Heart left ventricle (tissue), 13 donors: Measurements from ENCODE around the gene TMEM94.
"Not testable (repeated sequence)": the region's sequence is repeated elsewhere in the genome, so short reads cannot be mapped to it uniquely, and the experiment has no call there.

Experiments
- POLR2A ChIP-seq, 2 donors: fragments of 450-650 bp; IDR thresholded peaks; one replicate each; pipeline ENCODE4 v1.6.1; 2017; ENCODE audit warnings: antibody characterized with exemption in 2 of 2, mild to moderate bottlenecking in 2 of 2, moderate library complexity in 2 of 2
- TF ChIP-seq, protein P1 (sequence below), 12 donors: fragments of 200-600 bp; sonication (generic) in 4 of 12; IDR thresholded peaks; one replicate each; pipeline versions ENCODE4 v1.5.0 to v1.8.0; 2018 to 2022; ENCODE audit warnings: antibody characterized with exemption in 12 of 12, mild to moderate bottlenecking in 5 of 12
- donor health status: ischemic (EF 13 %, LVEDD 7.1; RV severe dilation, severe dysfunction).
- donor health status: DM: no; HTN: yes; CAD: no.
- donor health status: DM: no; HTN: no; CAD: no.
- donor health status: ischemic (EF 25% LVEDD 6.9; RV normal size, moderate dysfunction).
- donor health status: ischemic (EF 25% LVEDD 5.7; RV mildly dilated, moderate dysfunction).
- donor health status: ischemic (EF 35%, LVEDD 5.7; RV mildly dilated, moderate dysfunction).
- donor health status: nonischemic (EF 11% LVEDD 7.7; RV severe dilation, severe dysfunction).
- donor health status: DM: yes; HTN: yes; CAD: no.
- donor health status: PGD.
- donor health status: ischemic (EF 29% LVEDD 5.4; RV normal size, mild dysfunction).
- donor health status: nonischemic (EF 23%, LVEDD 6.1; RV moderate dilation, normal function).

DNA sequence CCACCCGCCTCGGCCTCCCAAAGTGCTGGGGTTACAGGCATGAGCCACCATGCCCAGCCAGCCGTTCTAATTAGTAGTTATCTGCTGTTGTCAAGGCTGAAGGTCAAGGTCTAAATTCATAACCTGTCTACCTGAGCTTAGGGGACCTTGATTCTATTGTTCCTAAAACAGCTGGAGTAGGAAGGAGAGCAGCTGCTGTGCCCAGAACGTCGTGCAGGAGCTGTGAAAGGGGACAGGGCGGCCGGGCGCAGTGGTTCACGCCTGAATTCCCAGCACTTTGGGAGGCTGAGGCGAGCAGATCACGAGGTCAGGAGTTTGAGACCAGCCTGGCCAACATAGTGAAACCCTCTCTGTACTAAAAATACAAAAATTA is 21.0 kb downstream of the TMEM94 start:
- TF ChIP-seq, protein P1, sequence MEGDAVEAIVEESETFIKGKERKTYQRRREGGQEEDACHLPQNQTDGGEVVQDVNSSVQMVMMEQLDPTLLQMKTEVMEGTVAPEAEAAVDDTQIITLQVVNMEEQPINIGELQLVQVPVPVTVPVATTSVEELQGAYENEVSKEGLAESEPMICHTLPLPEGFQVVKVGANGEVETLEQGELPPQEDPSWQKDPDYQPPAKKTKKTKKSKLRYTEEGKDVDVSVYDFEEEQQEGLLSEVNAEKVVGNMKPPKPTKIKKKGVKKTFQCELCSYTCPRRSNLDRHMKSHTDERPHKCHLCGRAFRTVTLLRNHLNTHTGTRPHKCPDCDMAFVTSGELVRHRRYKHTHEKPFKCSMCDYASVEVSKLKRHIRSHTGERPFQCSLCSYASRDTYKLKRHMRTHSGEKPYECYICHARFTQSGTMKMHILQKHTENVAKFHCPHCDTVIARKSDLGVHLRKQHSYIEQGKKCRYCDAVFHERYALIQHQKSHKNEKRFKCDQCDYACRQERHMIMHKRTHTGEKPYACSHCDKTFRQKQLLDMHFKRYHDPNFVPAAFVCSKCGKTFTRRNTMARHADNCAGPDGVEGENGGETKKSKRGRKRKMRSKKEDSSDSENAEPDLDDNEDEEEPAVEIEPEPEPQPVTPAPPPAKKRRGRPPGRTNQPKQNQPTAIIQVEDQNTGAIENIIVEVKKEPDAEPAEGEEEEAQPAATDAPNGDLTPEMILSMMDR (IDR thresholded peaks at IDR 0.05): not testable (repeated sequence)
- TF ChIP-seq POLR2A (IDR thresholded peaks at IDR 0.05): not testable (repeated sequence)
